HepG2 (cell line): ENCODE data around the gene PTPRM. TPM values are rescaled to one million over a fixed set of nuclear protein-coding genes. Genes with fewer than 3 reads are reported as not detected.

ENCODE experiments used
- ATAC-seq: fragments of 200-7000 bp; cut with Tn5 transposase; 3 replicates; pipeline ENCODE4 v1.9.1; 2020; ENCODE audit warnings: mild to moderate bottlenecking, moderate library complexity
- BruUV-seq: library from RNA; stranded (reverse); fragments of 400-500 nt; replicated peaks from 2 replicates; lab custom pipeline; 2021; lab: Mats Ljungman, UMichigan
- CTCF ChIA-PET: fragments of 300-600 bp; formaldehyde crosslinking; extraction: SDS; loops from one replicate; lab custom pipeline; 2021; ENCODE audit warnings: low total read pairs, inconsistent platforms, low intra/inter-chr PET ratio; lab: Yijun Ruan, JAX
- POLR2A ChIA-PET: fragments of 350-600 bp; sonication (Branson Sonifier 250); formaldehyde crosslinking; loops from one replicate; lab custom pipeline; 2020; ENCODE audit warnings: antibody characterized with exemption, inconsistent platforms; lab: Yijun Ruan, JAX
- DNase-seq: peaks from one replicate; pipeline ENCODE4 v3.0.0-alpha.2; 2015; ENCODE audit warnings: low spot score
- FAIRE-seq: peaks from 3 replicates; lab custom pipeline; 2011; peaks lifted over from hg19 to GRCh38; lab: Jason Lieb, UNC
- H2AFZ ChIP-seq: one replicate; pipeline ENCODE4 v1.6.1; 2011; ENCODE audit warnings: low read length, inconsistent platforms
- H3K27ac ChIP-seq: fragments of 300-600 bp; 3 replicates; pipeline ENCODE4 v1.8.0; 2011; ENCODE audit warnings: mixed run types, mild to moderate bottlenecking, mixed read lengths, low read length, inconsistent platforms; ENCODE audit not compliant: insufficient read depth; ENCODE audit errors: extremely low read length
- H3K27me3 ChIP-seq, 2 experiments: fragments of 200-600 bp in 1 of 2; 2 replicates in 1 of 2; 3 replicates in 1 of 2; pipeline versions ENCODE4 v1.6.0 to v1.8.0; 2011; ENCODE audit warnings: low read length in 2 of 2, mild to moderate bottlenecking in 2 of 2, moderate library complexity in 2 of 2, inconsistent platforms in 1 of 2; ENCODE audit not compliant: insufficient read depth in 2 of 2, control insufficient read depth in 1 of 2
- H3K36me3 ChIP-seq, 2 experiments: fragments of 200-600 bp in 1 of 2; replicated peaks in 1 of 2; 2 replicates in 1 of 2; 3 replicates in 1 of 2; pipeline versions ENCODE4 v1.5.1 to v1.8.0; 2011; ENCODE audit warnings: low read length in 2 of 2, inconsistent platforms in 1 of 2; ENCODE audit not compliant: insufficient read depth in 2 of 2, control insufficient read depth in 1 of 2
- H3K4me1 ChIP-seq: 2 replicates; pipeline ENCODE4 v1.5.1; 2012; ENCODE audit warnings: low read length, inconsistent platforms; ENCODE audit not compliant: insufficient read depth
- H3K4me2 ChIP-seq: 2 replicates; pipeline ENCODE4 v1.6.0; 2011; ENCODE audit warnings: low read depth, low read length, inconsistent platforms
- H3K4me3 ChIP-seq, 3 experiments: fragments of 200-600 bp in 1 of 3; sonication (generic), shearing (Covaris generic) in 1 of 3; replicated peaks in 1 of 3; 2 replicates each; pipeline ENCODE4 v1.5.1; 2011 to 2016; ENCODE audit warnings: low read length in 3 of 3, inconsistent platforms in 2 of 3, low read depth in 2 of 3, mild to moderate bottlenecking in 2 of 3, control low read depth in 1 of 3, mixed read lengths in 1 of 3; ENCODE audit not compliant: insufficient read depth in 1 of 3
- H3K79me2 ChIP-seq: one replicate; pipeline ENCODE4 v1.6.1; 2011; ENCODE audit warnings: low read length, inconsistent platforms; ENCODE audit not compliant: insufficient read depth
- H3K9ac ChIP-seq: 2 replicates; pipeline ENCODE4 v1.6.0; 2011; ENCODE audit warnings: mild to moderate bottlenecking, low read depth, low read length, inconsistent platforms; ENCODE audit not compliant: insufficient read depth
- H3K9me3 ChIP-seq: 2 replicates; pipeline ENCODE4 v1.5.1; 2012; ENCODE audit warnings: mild to moderate bottlenecking, low read length
- H4K20me1 ChIP-seq: 2 replicates; pipeline ENCODE4 v1.6.0; 2011; ENCODE audit warnings: inconsistent platforms, mild to moderate bottlenecking, low read length, moderate library complexity; ENCODE audit not compliant: insufficient read depth
- ARNTL ChIP-seq: sonication (generic); formaldehyde crosslinking; IDR thresholded peaks from 2 replicates; pipeline ENCODE4 v1.4.0; 2020; ENCODE audit warnings: mild to moderate bottlenecking, missing genetic modification reagents
- GATA4 ChIP-seq: sonication (generic); IDR thresholded peaks from 2 replicates; pipeline ENCODE4 v1.6.1; 2016; ENCODE audit warnings: antibody characterized with exemption, low read depth, borderline replicate concordance
- YY1 ChIP-seq: IDR thresholded peaks from 2 replicates; pipeline ENCODE4 v1.6.1; 2011; ENCODE audit warnings: low read length, low read depth, moderate library complexity, mild to moderate bottlenecking; ENCODE audit not compliant: insufficient read depth, insufficient replicate concordance
- ZBTB7A ChIP-seq: sonication (generic); formaldehyde crosslinking; IDR thresholded peaks from 2 replicates; pipeline ENCODE4 v1.8.0; 2022; ENCODE audit warnings: mild to moderate bottlenecking, missing genetic modification reagents
- ZNF136 ChIP-seq: sonication (generic); formaldehyde crosslinking; IDR thresholded peaks from 2 replicates; pipeline ENCODE4 v1.8.1; 2022; ENCODE audit warnings: low read depth, mild to moderate bottlenecking, moderate library complexity, missing genetic modification reagents
- ZNF264 ChIP-seq: sonication (generic); formaldehyde crosslinking; IDR thresholded peaks from 2 replicates; pipeline ENCODE4 v1.4.0; 2020; ENCODE audit warnings: missing genetic modification reagents
- ZNF292 ChIP-seq: sonication (generic); formaldehyde crosslinking; IDR thresholded peaks from 2 replicates; pipeline ENCODE4 v1.8.1; 2022; ENCODE audit warnings: mild to moderate bottlenecking, low read depth, missing genetic modification reagents, borderline replicate concordance
- ZNF674 ChIP-seq: sonication (generic); formaldehyde crosslinking; IDR thresholded peaks from 2 replicates; pipeline ENCODE4 v1.5.0; 2020; ENCODE audit warnings: low read depth, mild to moderate bottlenecking, missing genetic modification reagents
- ZNF891 ChIP-seq: sonication (generic); formaldehyde crosslinking; IDR thresholded peaks from 2 replicates; pipeline ENCODE4 v1.5.0; 2020; ENCODE audit warnings: mild to moderate bottlenecking, missing genetic modification reagents
- WGBS: methylation state at CpG from one replicate; pipeline ENCODE4 v1.1.6; 2017; ENCODE audit warnings: low lambda C conversion rate; 5-methylcytosine and 5-hydroxymethylcytosine counted together
- in situ Hi-C: cut with HindIII; loops from 2 replicates; pipeline ENCODE4 v1.10.0; 2017; ENCODE audit warnings: low pct_unique_long_range_greater_than_20kb; ENCODE audit not compliant: extremely low pct_ligation_motif_present
- intact Hi-C: fragments of 100-400 bp; cut with micrococcal nuclease; formaldehyde crosslinking; loops from one replicate; pipeline ENCODE4 v1.10.0; 2022; ENCODE audit not compliant: unreplicated experiment
- polyA plus RNA-seq, 8 experiments: library from polyadenylated mRNA; depleted of rRNA in 3 of 8; stranded (reverse) in 7 of 8; unstranded in 1 of 8; fragments of >200 nt; fragmentation: Illumina TruSeq in 4 of 8; extraction: Trizol in 4 of 8; gene quantifications; 2 replicates each; pipeline versions ENCODE4 v1.2.1 to v1.2.3, GENCODE V29; 2011 to 2016; ENCODE audit warnings: low read depth in 4 of 8, missing spikeins in 1 of 8, mixed read lengths in 1 of 8; ENCODE audit not compliant: insufficient read depth in 1 of 8
- total RNA-seq, 5 experiments: library from RNA; depleted of rRNA; stranded (reverse); fragments of >200 nt; fragmentation: Illumina TruSeq; extraction: Trizol; gene quantifications; 2 replicates each; pipeline ENCODE4 v1.2.3, GENCODE V29; 2016; ENCODE audit warnings: low read depth in 1 of 5
- TF ChIP-seq, protein P1 (sequence below): sonication (generic); formaldehyde crosslinking; IDR thresholded peaks from 2 replicates; pipeline ENCODE4 v1.9.0; 2021; ENCODE audit warnings: missing genetic modification reagents, borderline replicate concordance
- TF ChIP-seq, protein P2 (sequence below), 2 experiments: sonication (generic) in 1 of 2; formaldehyde crosslinking in 1 of 2; IDR thresholded peaks; 2 replicates each; pipeline versions ENCODE4 v1.4.0 to v1.6.1; 2018 to 2020; ENCODE audit warnings: missing genetic modification reagents in 2 of 2, borderline replicate concordance in 1 of 2, low read depth in 1 of 2, mild to moderate bottlenecking in 1 of 2, missing biosample characterization in 1 of 2
- TF ChIP-seq, protein P3 (sequence below): IDR thresholded peaks from 2 replicates; pipeline ENCODE4 v1.6.1; 2016; ENCODE audit warnings: low read depth, control low read depth
- TF ChIP-seq, protein P4 (sequence below): conservative IDR thresholded peaks from 2 replicates; pipeline ENCODE4 v1.6.1; 2018; ENCODE audit warnings: missing genetic modification reagents

Gene PTPRM
- total and polyA plus RNA-seq, 2 of the 13 experiments (the other 11 are each of a cell fraction or from before 2014, with no cell fraction given), result 12.6 to 108 TPM

DNA sequence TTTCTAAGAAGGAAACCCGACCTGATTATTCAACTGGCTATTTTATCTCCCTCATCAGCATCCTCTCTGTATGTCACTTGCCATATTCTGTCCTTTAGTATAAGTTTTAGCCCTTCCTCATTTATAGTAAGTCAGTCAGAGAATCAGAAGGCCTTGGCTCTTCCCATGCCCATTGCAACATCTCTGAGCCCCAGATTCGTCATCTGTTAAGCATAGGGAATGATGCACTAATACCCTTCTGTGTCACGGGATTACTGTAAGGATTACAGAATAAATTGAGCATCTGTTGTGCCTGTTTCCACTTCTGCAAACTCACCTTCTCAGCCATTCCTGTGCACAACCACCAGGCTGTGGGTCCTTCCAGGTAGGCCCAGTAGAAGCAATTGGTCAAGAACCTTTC, 784.0 kb downstream of the PTPRM start:
- peaks cover 21% of the 10 kb centered on the region; the same call in 1 of the 2 replicates for H3K4me1 ChIP-seq
- H3K36me3 ChIP-seq, result 0 out of 5 replicates have a peak, but pooled peaks cover 0 to 3% of the 10 kb centered on the region in 2 experiments
- H3K79me2 ChIP-seq, result no peaks in the 10 kb centered on the region
- no peak overlapping the region for H3K4me2 ChIP-seq
- no peak overlapping the region for H2AFZ ChIP-seq
- ATAC-seq, result no peak
- H4K20me1 ChIP-seq, result no peaks in the 10 kb centered on the region
- CTCF ChIA-PET, result no interaction called here
- BruUV-seq, result no TSS peak
- in situ Hi-C loops, result no loop called here
- WGBS, result 97% methylated on average over 3 of the region's 3 CpGs
- FAIRE-seq, result no peak
- no peak overlapping the region for H3K27ac ChIP-seq
- H3K9me3 ChIP-seq, result no peaks in the 10 kb centered on the region
- POLR2A ChIA-PET, result no interaction called here
- intact Hi-C loops, result no loop called here
- H3K27me3 ChIP-seq, result no peaks in the 10 kb centered on the region
- DNase-seq, result no peak
- no peak overlapping the region for H3K4me3 ChIP-seq
- TF ChIP-seq ARNTL (CRISPR knock-in tag) (no peak), YY1 (no peak), ZNF136 (CRISPR knock-in tag) (no peak), ZNF891 (CRISPR knock-in tag) (no peak), ZNF292 (no peak), ZNF674 (no peak), GATA4 (no peak), ZBTB7A (no peak), ZNF264 (CRISPR knock-in tag) (no peak)
- TF ChIP-seq, protein P1, sequence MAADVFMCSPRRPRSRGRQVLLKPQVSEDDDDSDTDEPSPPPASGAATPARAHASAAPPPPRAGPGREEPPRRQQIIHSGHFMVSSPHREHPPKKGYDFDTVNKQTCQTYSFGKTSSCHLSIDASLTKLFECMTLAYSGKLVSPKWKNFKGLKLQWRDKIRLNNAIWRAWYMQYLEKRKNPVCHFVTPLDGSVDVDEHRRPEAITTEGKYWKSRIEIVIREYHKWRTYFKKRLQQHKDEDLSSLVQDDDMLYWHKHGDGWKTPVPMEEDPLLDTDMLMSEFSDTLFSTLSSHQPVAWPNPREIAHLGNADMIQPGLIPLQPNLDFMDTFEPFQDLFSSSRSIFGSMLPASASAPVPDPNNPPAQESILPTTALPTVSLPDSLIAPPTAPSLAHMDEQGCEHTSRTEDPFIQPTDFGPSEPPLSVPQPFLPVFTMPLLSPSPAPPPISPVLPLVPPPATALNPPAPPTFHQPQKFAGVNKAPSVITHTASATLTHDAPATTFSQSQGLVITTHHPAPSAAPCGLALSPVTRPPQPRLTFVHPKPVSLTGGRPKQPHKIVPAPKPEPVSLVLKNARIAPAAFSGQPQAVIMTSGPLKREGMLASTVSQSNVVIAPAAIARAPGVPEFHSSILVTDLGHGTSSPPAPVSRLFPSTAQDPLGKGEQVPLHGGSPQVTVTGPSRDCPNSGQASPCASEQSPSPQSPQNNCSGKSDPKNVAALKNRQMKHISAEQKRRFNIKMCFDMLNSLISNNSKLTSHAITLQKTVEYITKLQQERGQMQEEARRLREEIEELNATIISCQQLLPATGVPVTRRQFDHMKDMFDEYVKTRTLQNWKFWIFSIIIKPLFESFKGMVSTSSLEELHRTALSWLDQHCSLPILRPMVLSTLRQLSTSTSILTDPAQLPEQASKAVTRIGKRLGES (CRISPR knock-in tag), result no peak
- TF ChIP-seq, protein P2, sequence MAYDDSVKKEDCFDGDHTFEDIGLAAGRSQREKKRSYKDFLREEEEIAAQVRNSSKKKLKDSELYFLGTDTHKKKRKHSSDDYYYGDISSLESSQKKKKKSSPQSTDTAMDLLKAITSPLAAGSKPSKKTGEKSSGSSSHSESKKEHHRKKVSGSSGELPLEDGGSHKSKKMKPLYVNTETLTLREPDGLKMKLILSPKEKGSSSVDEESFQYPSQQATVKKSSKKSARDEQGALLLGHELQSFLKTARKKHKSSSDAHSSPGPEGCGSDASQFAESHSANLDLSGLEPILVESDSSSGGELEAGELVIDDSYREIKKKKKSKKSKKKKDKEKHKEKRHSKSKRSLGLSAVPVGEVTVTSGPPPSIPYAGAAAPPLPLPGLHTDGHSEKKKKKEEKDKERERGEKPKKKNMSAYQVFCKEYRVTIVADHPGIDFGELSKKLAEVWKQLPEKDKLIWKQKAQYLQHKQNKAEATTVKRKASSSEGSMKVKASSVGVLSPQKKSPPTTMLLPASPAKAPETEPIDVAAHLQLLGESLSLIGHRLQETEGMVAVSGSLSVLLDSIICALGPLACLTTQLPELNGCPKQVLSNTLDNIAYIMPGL (CRISPR knock-in tag; IDR thresholded peaks at IDR 0.05; ENCODE audit: borderline replicate concordance in 1 of 2, low read depth in 1 of 2), result no peak
- TF ChIP-seq, protein P3, sequence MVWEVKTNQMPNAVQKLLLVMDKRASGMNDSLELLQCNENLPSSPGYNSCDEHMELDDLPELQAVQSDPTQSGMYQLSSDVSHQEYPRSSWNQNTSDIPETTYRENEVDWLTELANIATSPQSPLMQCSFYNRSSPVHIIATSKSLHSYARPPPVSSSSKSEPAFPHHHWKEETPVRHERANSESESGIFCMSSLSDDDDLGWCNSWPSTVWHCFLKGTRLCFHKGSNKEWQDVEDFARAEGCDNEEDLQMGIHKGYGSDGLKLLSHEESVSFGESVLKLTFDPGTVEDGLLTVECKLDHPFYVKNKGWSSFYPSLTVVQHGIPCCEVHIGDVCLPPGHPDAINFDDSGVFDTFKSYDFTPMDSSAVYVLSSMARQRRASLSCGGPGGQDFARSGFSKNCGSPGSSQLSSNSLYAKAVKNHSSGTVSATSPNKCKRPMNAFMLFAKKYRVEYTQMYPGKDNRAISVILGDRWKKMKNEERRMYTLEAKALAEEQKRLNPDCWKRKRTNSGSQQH (CRISPR knock-in tag), result no peak
- TF ChIP-seq, protein P4, sequence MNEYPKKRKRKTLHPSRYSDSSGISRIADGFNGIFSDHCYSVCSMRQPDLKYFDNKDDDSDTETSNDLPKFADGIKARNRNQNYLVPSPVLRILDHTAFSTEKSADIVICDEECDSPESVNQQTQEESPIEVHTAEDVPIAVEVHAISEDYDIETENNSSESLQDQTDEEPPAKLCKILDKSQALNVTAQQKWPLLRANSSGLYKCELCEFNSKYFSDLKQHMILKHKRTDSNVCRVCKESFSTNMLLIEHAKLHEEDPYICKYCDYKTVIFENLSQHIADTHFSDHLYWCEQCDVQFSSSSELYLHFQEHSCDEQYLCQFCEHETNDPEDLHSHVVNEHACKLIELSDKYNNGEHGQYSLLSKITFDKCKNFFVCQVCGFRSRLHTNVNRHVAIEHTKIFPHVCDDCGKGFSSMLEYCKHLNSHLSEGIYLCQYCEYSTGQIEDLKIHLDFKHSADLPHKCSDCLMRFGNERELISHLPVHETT, result no peak
- H3K9ac ChIP-seq, result no peak overlapping the region
